HCT116 (cell line): ENCODE results near the gene DNMT1.

Experiments
- CEBPB ChIP-seq: IDR thresholded peaks from 2 replicates; pipeline ENCODE4 v1.6.1; 2012; ENCODE audit warnings: low read depth
- EGR1 ChIP-seq: IDR thresholded peaks from 2 replicates; pipeline ENCODE4 v1.6.1; 2012; ENCODE audit warnings: low read depth
- EZH2 ChIP-seq: fragments of 200-600 bp; sonication (generic); IDR thresholded peaks from 2 replicates; pipeline ENCODE4 v1.6.1; 2017; ENCODE audit warnings: antibody characterized with exemption, mixed run types
- JUND ChIP-seq: IDR thresholded peaks from 2 replicates; pipeline ENCODE4 v1.6.1; 2012
- POLR2A ChIP-seq: IDR thresholded peaks from 2 replicates; pipeline ENCODE4 v1.7.0; 2011; ENCODE audit warnings: borderline replicate concordance; ENCODE audit not compliant: insufficient read depth, insufficient read length; ENCODE audit errors: extremely low read depth
- POLR2AphosphoS5 ChIP-seq: IDR thresholded peaks from 2 replicates; pipeline ENCODE4 v1.6.1; 2011; ENCODE audit warnings: mild to moderate bottlenecking, low read depth, low read length, moderate library complexity
- TCF7L2 ChIP-seq: IDR thresholded peaks from 2 replicates; pipeline ENCODE4 v1.7.0; 2011; ENCODE audit warnings: borderline replicate concordance, inconsistent platforms; ENCODE audit not compliant: insufficient read depth, insufficient read length; ENCODE audit errors: extremely low read depth
- YY1 ChIP-seq: IDR thresholded peaks from 2 replicates; pipeline ENCODE4 v1.6.1; 2011; ENCODE audit warnings: low read length, low read depth, moderate library complexity, mild to moderate bottlenecking; ENCODE audit not compliant: insufficient replicate concordance; ENCODE audit errors: extremely low read depth
- ZFX ChIP-seq: fragments of 450-650 bp; IDR thresholded peaks from 2 replicates; pipeline ENCODE4 v1.6.1; 2017
- ZNF274 ChIP-seq: fragments of 200-500 bp; sonication (Bioruptor generic); IDR thresholded peaks from 2 replicates; pipeline ENCODE4 v1.6.1; 2014; ENCODE audit warnings: mild to moderate bottlenecking, low read depth, low read length, inconsistent platforms
- TF ChIP-seq, protein P1 (sequence below), 3 experiments: fragments of 200-600 bp in 1 of 3; sonication (generic) in 1 of 3; IDR thresholded peaks in 2 of 3; conservative IDR thresholded peaks in 1 of 3; 2 replicates each; pipeline ENCODE4 v1.5.1; 2012 to 2017; ENCODE audit warnings: low read depth in 2 of 3, low read length in 2 of 3, antibody characterized with exemption in 1 of 3, borderline replicate concordance in 1 of 3, control low read depth in 1 of 3, mild to moderate bottlenecking in 1 of 3, mixed read lengths in 1 of 3, mixed run types in 1 of 3, moderate library complexity in 1 of 3; ENCODE audit not compliant: insufficient read depth in 1 of 3
- TF ChIP-seq, protein P2 (sequence below): IDR thresholded peaks from 2 replicates; pipeline ENCODE4 v1.6.1; 2012; ENCODE audit warnings: low read depth
- TF ChIP-seq, protein P3 (sequence below): IDR thresholded peaks from 2 replicates; pipeline ENCODE4 v1.6.1; 2012
- TF ChIP-seq, protein P4 (sequence below): IDR thresholded peaks from 2 replicates; pipeline ENCODE4 v1.6.1; 2011; ENCODE audit warnings: mild to moderate bottlenecking, low read length, moderate library complexity; ENCODE audit not compliant: insufficient replicate concordance; ENCODE audit errors: extremely low read depth

DNA sequence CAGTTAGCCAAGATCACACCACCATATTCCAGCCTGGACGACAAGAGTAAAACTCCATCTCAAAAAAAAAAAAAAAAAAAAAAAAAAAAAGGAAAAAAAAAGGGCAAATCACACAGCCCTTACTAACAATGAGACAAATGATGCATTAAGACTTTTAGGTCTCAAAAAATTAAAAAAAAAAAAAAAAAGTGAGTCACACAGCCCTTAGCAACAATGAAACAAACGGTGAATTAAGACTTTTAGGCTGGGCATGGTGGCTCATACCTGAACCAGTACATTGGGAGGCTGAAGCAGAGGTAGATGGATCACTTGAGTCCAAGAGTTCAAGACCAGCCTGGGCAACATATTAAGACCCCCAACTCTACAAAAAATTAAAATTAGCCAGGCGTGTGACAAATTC lies 42.7 kb downstream of the DNMT1 start:
- TF ChIP-seq, protein P1, sequence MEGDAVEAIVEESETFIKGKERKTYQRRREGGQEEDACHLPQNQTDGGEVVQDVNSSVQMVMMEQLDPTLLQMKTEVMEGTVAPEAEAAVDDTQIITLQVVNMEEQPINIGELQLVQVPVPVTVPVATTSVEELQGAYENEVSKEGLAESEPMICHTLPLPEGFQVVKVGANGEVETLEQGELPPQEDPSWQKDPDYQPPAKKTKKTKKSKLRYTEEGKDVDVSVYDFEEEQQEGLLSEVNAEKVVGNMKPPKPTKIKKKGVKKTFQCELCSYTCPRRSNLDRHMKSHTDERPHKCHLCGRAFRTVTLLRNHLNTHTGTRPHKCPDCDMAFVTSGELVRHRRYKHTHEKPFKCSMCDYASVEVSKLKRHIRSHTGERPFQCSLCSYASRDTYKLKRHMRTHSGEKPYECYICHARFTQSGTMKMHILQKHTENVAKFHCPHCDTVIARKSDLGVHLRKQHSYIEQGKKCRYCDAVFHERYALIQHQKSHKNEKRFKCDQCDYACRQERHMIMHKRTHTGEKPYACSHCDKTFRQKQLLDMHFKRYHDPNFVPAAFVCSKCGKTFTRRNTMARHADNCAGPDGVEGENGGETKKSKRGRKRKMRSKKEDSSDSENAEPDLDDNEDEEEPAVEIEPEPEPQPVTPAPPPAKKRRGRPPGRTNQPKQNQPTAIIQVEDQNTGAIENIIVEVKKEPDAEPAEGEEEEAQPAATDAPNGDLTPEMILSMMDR (IDR thresholded peaks at IDR 0.05 in 2 of 3, conservative IDR thresholded peaks at IDR 0.05 in 1 of 3; ENCODE audit: borderline replicate concordance in 1 of 3, insufficient read depth in 1 of 3, low read depth in 2 of 3, low read length in 2 of 3) = no peak
- no peak for TF ChIP-seq CEBPB
- TF ChIP-seq POLR2A = no peak
- TF ChIP-seq, protein P2, sequence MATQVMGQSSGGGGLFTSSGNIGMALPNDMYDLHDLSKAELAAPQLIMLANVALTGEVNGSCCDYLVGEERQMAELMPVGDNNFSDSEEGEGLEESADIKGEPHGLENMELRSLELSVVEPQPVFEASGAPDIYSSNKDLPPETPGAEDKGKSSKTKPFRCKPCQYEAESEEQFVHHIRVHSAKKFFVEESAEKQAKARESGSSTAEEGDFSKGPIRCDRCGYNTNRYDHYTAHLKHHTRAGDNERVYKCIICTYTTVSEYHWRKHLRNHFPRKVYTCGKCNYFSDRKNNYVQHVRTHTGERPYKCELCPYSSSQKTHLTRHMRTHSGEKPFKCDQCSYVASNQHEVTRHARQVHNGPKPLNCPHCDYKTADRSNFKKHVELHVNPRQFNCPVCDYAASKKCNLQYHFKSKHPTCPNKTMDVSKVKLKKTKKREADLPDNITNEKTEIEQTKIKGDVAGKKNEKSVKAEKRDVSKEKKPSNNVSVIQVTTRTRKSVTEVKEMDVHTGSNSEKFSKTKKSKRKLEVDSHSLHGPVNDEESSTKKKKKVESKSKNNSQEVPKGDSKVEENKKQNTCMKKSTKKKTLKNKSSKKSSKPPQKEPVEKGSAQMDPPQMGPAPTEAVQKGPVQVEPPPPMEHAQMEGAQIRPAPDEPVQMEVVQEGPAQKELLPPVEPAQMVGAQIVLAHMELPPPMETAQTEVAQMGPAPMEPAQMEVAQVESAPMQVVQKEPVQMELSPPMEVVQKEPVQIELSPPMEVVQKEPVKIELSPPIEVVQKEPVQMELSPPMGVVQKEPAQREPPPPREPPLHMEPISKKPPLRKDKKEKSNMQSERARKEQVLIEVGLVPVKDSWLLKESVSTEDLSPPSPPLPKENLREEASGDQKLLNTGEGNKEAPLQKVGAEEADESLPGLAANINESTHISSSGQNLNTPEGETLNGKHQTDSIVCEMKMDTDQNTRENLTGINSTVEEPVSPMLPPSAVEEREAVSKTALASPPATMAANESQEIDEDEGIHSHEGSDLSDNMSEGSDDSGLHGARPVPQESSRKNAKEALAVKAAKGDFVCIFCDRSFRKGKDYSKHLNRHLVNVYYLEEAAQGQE = no peak
- no peak for TF ChIP-seq POLR2AphosphoS5
- TF ChIP-seq, protein P3, sequence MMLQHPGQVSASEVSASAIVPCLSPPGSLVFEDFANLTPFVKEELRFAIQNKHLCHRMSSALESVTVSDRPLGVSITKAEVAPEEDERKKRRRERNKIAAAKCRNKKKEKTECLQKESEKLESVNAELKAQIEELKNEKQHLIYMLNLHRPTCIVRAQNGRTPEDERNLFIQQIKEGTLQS = no peak
- no peak for TF ChIP-seq YY1
- no peak for TF ChIP-seq ZNF274
- no peak for TF ChIP-seq JUND
- TF ChIP-seq, protein P4, sequence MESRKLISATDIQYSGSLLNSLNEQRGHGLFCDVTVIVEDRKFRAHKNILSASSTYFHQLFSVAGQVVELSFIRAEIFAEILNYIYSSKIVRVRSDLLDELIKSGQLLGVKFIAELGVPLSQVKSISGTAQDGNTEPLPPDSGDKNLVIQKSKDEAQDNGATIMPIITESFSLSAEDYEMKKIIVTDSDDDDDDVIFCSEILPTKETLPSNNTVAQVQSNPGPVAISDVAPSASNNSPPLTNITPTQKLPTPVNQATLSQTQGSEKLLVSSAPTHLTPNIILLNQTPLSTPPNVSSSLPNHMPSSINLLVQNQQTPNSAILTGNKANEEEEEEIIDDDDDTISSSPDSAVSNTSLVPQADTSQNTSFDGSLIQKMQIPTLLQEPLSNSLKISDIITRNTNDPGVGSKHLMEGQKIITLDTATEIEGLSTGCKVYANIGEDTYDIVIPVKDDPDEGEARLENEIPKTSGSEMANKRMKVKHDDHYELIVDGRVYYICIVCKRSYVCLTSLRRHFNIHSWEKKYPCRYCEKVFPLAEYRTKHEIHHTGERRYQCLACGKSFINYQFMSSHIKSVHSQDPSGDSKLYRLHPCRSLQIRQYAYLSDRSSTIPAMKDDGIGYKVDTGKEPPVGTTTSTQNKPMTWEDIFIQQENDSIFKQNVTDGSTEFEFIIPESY = no peak
- no peak for TF ChIP-seq EZH2
- TF ChIP-seq ZFX = no peak
- no peak for TF ChIP-seq TCF7L2
- TF ChIP-seq EGR1 = no peak
